Cardiac fibroblast (primary cell): ENCODE measurements around the gene RILPL1.

ENCODE experiments used
- DNase-seq, 2 donors: peaks; one replicate each; pipeline versions ENCODE4 v3.0.0 to v3.0.0-alpha.2; 2010; ENCODE audit warnings: low read depth in 2 of 2
- H3K4me3 ChIP-seq, 2 donors: replicated peaks in 1 of 2; 1 replicate in 1 of 2; 2 replicates in 1 of 2; pipeline ENCODE4 v1.5.1; 2011; ENCODE audit warnings: low read depth in 2 of 2, low read length in 2 of 2, mild to moderate bottlenecking in 2 of 2, moderate library complexity in 1 of 2
- CTCF ChIP-seq: IDR thresholded peaks from one replicate; pipeline ENCODE4 v1.5.1; 2011; ENCODE audit warnings: low read depth, mild to moderate bottlenecking, low read length, inconsistent platforms

RILPL1 gene

GRCh38 chr12:123421314-123421713 lies 112.2 kb downstream of the RILPL1 start:
- DNase-seq = no peak
- TF ChIP-seq CTCF = no peak
- H3K4me3 ChIP-seq = no peak overlapping the region
